Measurements from ENCODE around the gene SLC9A9. TPM values are rescaled to one million over a fixed set of nuclear protein-coding genes. Genes with fewer than 3 reads are reported as not detected.

Gene SLC9A9
- total and polyA plus RNA-seq, 2 of the 8 experiments (the other 6 are each of a cell fraction or from before 2014, with no cell fraction given): 0.48 to 1.1 TPM

DNA sequence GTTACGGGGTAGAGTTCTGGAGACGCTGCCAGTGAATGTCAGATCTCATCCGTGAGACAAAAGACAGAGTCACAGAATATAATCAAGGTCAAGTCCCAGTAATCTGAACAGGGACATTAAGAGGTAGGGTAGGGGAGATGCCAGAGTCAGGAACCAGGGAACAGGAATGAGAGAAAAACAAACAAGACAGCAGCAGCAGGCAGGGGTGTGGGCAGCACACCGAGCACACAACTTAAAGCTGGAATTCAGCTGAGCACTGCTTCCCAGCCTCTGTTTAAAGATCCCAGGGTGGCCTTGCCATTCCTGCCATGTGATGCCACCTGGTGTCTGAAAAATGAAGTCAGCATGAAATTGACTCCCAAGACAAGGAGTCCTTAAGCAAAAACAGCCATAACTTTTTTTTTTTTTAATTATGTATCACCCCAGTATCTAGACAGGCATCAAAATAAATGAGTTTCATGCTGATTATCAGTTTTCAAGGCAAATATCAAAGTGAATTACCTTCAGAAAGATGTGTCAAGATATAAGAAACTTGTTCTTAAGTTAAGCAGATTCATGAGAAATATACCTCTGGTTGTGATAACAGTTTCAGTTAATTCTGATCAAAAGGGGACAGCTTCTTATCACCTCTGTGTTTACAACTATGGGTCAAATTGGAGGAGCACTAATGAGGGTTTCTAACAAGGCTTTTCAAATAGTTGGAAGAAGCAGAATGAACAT is 203.7 kb downstream of the SLC9A9 start (continued):
- TF ChIP-seq, protein P1, sequence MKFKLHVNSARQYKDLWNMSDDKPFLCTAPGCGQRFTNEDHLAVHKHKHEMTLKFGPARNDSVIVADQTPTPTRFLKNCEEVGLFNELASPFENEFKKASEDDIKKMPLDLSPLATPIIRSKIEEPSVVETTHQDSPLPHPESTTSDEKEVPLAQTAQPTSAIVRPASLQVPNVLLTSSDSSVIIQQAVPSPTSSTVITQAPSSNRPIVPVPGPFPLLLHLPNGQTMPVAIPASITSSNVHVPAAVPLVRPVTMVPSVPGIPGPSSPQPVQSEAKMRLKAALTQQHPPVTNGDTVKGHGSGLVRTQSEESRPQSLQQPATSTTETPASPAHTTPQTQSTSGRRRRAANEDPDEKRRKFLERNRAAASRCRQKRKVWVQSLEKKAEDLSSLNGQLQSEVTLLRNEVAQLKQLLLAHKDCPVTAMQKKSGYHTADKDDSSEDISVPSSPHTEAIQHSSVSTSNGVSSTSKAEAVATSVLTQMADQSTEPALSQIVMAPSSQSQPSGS (IDR thresholded peaks at IDR 0.05; ENCODE audit: low read length): no peak
- peak; percentile 78 for TF ChIP-seq TEAD4 (IDR thresholded peaks at IDR 0.05; ENCODE audit: low read depth, low read length)
- no peak for TF ChIP-seq SAP30 (IDR thresholded peaks at IDR 0.05; ENCODE audit: insufficient read depth, insufficient replicate concordance, low read length)
- TF ChIP-seq SUZ12 (IDR thresholded peaks at IDR 0.05; ENCODE audit: low read length): no peak
